Measurements from ENCODE around the gene CSRP1.
"Not testable (repeated sequence)": the region's sequence is repeated elsewhere in the genome, so short reads cannot be mapped to it uniquely, and the experiment has no call there.

The CSRP1 gene

GRCh38 chr1:201537891-201538611 lies 31.1 kb upstream of the CSRP1 start:
- DNase-seq (ENCODE audit: low read depth in 3 of 3, low spot score in 1 of 3): no peak

DNA sequence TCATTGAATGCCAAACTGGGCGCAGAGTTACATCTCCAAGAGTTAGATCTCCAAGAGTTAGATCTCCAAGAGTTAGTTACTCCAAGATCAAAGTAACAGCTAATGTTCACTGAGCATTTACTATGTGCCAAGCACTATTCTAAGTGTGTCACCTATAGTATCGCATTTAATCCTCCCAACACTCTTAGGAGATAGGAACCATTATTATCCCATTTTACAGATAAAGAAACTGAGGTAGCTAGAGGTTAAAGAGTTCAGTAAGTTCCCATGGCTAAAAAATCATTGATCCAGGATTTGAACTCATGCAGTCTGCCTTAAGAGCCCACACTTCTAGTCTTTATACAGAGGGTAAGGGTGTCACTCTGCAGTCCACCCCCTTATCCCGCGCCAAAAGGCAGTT lies 30.5 kb upstream of the CSRP1 start:
- no peak for DNase-seq (ENCODE audit: low read depth in 3 of 3, low spot score in 1 of 3)

DNA sequence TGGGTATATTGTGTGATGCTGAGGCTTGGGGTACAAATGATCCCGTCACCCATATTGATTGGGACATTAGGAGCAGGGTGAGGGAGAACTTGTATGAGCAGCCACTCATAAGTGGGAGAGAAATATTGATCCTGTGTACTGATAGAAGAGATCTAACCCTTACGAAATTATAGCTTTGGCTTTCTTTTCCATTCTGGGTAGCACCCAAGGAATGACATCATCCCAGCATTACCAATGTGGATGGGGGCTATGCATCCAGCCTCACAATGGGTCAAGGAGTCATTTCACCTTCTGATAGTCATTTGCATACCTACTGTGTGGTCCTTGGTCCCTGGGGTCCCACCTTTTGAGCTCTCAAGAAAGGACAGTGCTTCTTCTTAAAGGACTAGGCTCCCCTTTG lies 30.1 kb upstream of the CSRP1 start:
- no peak for DNase-seq (ENCODE audit: low read depth in 3 of 3, low spot score in 1 of 3)

DNA sequence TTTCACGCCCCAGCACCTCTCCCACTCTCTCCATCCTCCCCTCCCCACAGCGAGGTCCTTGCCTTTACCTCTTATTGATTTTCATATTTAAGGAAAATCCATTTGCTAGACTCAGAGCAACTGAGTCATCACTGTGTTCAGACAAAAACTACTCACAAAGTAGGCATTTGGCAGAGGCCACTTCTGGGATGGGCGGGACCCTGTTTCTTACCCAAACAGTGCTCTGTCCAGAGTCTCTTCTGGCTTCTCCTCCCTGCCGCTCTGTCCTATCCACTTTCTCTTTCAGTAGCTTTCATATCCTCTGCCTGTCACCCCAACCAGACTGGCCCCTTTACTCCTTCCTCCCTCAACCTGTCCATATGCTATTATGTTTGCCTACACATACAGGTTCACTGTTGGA lies 29.6 kb upstream of the CSRP1 start:
- no peak for DNase-seq (ENCODE audit: low read depth in 3 of 3, low spot score in 1 of 3)

DNA sequence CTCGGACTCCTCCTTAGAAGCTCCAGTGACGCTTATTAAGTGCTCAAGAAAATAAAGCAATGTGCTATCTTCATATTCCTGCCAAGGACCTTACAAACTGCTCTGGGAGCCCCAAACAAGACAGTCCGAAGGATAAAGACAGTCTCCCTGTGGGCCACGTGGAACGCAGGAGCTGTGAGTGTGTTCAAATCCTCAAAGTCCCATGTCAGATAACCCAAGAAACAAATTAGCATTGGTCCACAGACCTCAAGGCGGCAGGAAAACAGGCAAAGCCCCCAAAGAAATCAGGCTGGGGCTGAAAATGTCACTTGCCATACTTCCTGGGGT lies 29.0 kb upstream of the CSRP1 start:
- no peak for DNase-seq (ENCODE audit: low read depth in 3 of 3, low spot score in 1 of 3)

DNA sequence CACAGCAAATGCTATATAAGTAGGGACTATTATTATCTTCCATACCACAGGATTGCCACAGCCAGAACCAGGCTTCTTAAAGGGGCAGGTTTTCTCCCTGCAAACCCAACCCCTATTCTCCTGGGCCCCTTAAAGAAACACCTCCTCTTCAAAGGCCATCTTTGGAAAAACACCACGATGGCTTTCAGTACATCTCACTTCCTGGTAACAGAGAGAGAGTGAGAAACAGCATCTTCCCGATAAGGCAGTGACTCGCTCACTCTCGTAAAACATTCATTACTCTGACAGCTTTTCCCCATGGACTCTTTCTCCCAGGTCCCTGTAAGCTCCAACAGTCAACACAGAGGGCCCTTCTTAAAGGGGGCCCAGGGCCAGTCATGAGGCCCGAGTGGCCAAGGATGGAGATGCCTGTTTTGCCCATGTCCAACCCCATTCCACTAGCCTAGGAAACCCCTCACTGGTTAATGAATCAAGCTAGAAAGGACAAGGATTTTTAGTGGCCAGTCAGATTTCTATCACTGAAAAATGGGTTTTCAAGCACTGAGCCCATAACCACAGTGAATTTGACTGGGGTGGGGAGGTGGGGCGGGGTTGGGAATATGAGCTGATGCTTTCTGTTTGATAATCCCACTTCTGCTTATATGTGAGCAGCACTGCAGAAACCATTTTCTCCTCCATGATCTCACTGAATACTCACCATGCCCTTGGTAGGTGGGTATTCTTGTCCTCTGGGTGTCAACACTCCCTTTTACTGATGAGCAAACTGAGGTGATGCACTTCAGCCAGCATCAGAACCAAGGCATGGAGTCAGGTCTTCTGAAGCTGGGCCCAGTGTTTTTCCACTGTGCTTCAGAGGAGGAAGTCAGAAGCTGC lies 28.4 kb upstream of the CSRP1 start:
- no peak for DNase-seq (ENCODE audit: low read depth in 3 of 3, low spot score in 1 of 3)

GRCh38 chr1:201533836-201534235 lies 26.9 kb upstream of the CSRP1 start:
- no peak for DNase-seq (ENCODE audit: low read depth in 3 of 3, low spot score in 1 of 3)

DNA sequence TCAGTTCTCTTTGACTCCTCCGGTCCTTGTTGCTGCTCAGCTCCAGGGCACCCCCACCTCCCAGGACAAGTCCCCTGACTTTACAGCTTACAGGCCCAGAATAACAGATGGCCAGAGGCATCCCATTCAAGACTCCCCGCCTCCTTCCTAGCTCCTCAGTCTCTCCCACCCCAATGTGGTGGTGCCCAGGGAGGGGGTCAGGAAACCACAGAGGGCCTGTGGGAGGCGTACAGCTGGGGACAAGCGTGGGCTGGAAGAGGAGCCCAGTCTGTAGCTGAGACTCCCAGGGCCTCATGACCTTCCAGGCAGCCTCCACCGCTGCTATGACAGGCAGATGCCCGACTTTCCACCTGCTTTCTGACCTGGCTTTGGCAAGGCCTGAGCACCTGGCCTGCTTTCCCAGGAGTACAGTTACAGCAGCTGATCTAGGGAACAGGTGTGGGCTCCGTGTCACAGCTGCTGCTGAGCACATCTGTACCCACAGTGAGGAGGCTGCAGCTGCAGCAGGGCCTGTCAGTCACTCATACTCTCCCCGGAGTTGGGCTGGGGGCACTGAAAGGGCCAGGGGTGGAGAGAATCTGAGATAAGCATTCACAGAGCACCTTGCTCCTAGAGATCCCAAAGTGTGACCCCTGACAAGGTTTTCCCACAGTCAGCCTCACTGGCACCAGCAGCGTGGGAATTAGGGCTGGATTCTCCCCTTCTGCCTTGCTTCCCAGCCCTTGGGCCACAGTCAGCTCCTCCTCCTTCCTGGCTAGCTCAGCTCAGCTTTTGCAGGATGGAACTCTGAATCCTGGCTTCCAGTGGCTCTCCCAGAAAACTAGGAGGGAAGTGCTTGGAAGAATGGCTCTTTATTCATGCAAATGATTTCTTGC lies 24.9 kb upstream of the CSRP1 start:
- no peak for DNase-seq (ENCODE audit: low read depth in 3 of 3, low spot score in 1 of 3)

- DNase-seq (ENCODE audit: low read depth in 3 of 3, low spot score in 1 of 3): no peak
Measured at GRCh38 chr1:201530741-201531531, 24.0 kb upstream of the CSRP1 start.

DNA sequence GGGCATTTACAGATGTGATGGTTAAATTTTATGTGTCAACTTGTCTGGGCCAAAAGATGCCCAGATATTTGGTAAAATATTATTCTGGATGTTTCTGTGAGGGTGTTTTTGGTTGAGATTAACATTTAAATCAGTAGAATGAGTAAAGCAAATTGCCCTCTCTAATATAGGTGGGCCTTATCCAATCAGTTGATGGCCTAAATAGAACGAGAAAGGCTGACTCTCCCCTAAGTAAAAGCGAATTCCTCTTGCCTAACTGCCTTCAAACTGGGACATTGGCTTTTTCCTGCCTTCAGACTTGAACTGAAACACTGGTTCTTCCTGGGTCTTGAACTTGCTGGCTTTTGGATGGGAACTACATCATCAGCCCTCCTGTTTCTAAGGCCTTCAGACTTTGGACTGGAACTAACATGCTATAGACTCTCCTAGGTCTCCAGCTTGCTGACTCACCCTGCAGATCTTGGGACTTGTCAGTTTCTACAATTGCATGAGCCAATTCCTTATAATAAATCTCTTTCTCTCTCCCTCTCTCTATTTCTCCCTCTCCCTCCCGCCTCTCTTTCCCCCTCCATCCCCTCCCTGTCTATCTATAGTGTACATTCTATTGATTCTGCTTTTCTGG lies 21.8 kb upstream of the CSRP1 start:
- DNase-seq (ENCODE audit: low read depth in 3 of 3, low spot score in 1 of 3): no peak

DNA sequence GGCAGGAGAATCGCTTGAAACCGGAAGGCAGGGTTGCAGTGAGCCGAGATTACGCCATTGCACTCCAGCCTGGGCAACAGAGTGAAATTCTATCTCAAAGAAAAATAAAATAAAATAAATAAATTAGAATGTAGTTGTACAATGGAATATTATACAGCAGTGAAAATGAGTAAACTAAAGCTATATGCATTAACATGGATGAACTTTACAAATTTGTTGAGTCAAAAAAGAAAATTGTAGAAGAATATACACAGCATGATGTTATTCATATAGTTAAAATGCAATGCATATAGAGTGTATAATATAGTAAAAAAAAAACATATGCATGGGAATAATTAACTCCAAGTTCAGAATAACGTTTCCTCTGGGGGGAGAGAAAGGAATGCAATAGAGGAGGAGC lies 21.0 kb upstream of the CSRP1 start:
- no peak for DNase-seq (ENCODE audit: low read depth in 3 of 3, low spot score in 1 of 3)

DNA sequence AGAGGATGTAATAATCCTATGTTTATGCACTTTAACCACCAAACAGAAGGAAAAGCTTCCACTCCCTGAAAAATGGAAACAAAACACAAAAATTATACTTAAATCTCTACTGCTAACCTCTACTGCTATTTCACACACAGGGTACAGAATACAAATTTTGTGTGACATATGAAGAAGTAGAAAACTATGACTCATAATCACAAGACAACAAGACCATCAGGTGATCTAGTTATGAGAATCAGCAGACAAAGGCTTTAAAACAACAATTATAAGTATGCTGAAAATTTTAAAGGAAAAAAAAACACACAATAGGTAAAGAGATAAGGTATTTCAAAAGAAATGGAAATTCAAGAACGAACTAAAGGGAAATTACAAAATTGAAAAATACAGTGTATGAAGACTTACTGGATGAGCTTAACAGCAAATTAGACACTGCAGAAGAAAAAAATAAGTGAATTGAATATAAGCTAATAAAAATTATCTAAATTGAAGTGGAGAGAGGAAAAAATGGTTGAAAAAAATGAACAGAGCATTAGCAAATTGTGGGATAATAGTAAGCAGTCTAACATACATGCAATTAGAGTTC lies 18.4 kb upstream of the CSRP1 start:
- no peak for DNase-seq (ENCODE audit: low read depth in 3 of 3, low spot score in 1 of 3)

GRCh38 chr1:201520046-201520575 lies 13.2 kb upstream of the CSRP1 start:
- not testable (repeated sequence) for DNase-seq (ENCODE audit: low read depth in 3 of 3, low spot score in 1 of 3)

DNA sequence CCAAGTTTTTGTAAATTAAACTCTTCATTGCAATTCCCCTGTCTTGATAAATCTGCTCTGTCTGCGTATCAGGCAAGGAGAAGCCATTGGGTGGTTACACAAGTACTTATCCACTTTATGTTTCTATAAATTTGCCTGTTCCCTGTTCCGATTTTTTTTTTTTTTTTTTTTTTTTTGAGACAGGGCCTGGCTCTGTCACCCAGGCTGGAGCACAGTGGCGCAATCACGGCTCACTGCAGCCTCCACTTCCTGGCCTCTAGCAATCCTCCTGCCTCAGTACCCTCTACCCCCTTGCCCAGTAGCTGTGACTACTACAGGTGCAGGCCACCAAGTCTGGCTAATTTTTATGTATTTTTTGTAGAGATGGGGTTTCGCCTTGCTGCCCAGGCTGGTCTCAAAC lies 11.1 kb upstream of the CSRP1 start:
- no peak for DNase-seq (ENCODE audit: low read depth in 3 of 3, low spot score in 1 of 3)

- no peak for DNase-seq (ENCODE audit: low read depth in 3 of 3, low spot score in 1 of 3)
Measured at GRCh38 chr1:201517631-201518030, 10.7 kb upstream of the CSRP1 start.

GRCh38 chr1:201516511-201517127 lies 9.7 kb upstream of the CSRP1 start:
- no peak for DNase-seq (ENCODE audit: low read depth in 3 of 3, low spot score in 1 of 3)

DNA sequence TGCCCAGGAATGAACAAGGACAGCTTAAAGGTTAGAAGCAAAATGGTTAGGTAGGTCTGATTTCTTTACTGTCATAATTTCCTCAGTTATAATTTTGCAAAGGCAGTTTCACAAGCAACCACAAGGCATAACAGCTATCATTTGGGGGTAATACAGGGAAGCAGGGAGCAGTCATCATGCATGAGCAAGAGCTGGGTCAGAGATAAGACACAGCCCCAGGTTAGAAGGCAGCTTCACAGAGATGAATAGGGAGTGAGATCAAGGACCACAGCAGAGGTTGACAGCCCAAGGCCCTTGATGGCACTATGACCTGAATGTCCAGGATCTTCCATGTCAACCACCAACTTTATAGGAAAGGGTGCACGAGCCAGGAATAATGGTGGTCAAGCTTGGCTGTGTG lies 9.0 kb upstream of the CSRP1 start:
- no peak for DNase-seq (ENCODE audit: low read depth in 3 of 3, low spot score in 1 of 3)

GRCh38 chr1:201515062-201515750 lies 8.3 kb upstream of the CSRP1 start:
- no peak for DNase-seq (ENCODE audit: low read depth in 3 of 3, low spot score in 1 of 3)

- DNase-seq (ENCODE audit: low read depth in 3 of 3, low spot score in 1 of 3): no peak
Measured at GRCh38 chr1:201514466-201514865, 7.5 kb upstream of the CSRP1 start.
